Type B pancreatic cell (in vitro differentiated cells): ENCODE results near the gene E2F3. TPM values are rescaled to one million over a fixed set of nuclear protein-coding genes. Genes with fewer than 3 reads are reported as not detected.

Experiments
- DNase-seq: peaks from one replicate; pipeline ENCODE4 v3.0.0; 2021; ENCODE audit warnings: mixed read lengths; ENCODE audit not compliant: unreplicated experiment; ENCODE audit errors: extremely low spot score
- H3K27ac Mint-ChIP-seq: 2 replicates; pipeline ENCODE4 v1.8.0; 2021; ENCODE audit warnings: mild to moderate bottlenecking, mixed read lengths
- H3K27me3 Mint-ChIP-seq: 2 replicates; pipeline ENCODE4 v1.8.0; 2021; ENCODE audit warnings: mixed read lengths
- H3K36me3 Mint-ChIP-seq: 2 replicates; pipeline ENCODE4 v1.8.0; 2021; ENCODE audit warnings: mixed read lengths
- H3K4me1 Mint-ChIP-seq: one replicate; pipeline ENCODE4 v1.8.0; 2021; ENCODE audit warnings: mixed read lengths; ENCODE audit not compliant: unreplicated experiment
- H3K4me3 Mint-ChIP-seq: 2 replicates; pipeline ENCODE4 v1.8.0; 2021; ENCODE audit warnings: mild to moderate bottlenecking, mixed read lengths
- H3K9me3 Mint-ChIP-seq: 2 replicates; pipeline ENCODE4 v1.8.0; 2021; ENCODE audit warnings: mixed read lengths
- CTCF ChIP-seq: fragments of 200-600 bp; sonication (generic); conservative IDR thresholded peaks from 2 replicates; pipeline ENCODE4 v1.5.0; 2021; ENCODE audit warnings: antibody characterized with exemption, mild to moderate bottlenecking
- total RNA-seq: library from RNA; stranded (reverse); gene quantifications from 2 replicates; pipeline ENCODE4 v1.2.1, GENCODE V29; 2021; ENCODE audit warnings: low replicate concordance

The E2F3 gene
- total RNA-seq, 1 donor from 2014 or later = 21.0 TPM

GRCh38 chr6:20402092-20402341, 338 bp downstream of the E2F3 start:
- H3K4me3 Mint-ChIP-seq = peak overlapping the region; percentile 93
- peak; percentile 41 for TF ChIP-seq CTCF
- DNase-seq = no peak
- H3K4me1 Mint-ChIP-seq = peaks cover 16% of the 10 kb centered on the region
- peaks cover 5% of the 10 kb centered on the region for H3K36me3 Mint-ChIP-seq
- H3K27ac Mint-ChIP-seq = peak overlapping the region; percentile 95
- H3K9me3 Mint-ChIP-seq = no peaks in the 10 kb centered on the region
- H3K27me3 Mint-ChIP-seq = peaks cover under 1% of the 10 kb centered on the region

- peaks cover 9% of the 10 kb centered on the region for H3K36me3 Mint-ChIP-seq
- H3K27me3 Mint-ChIP-seq = no peaks in the 10 kb centered on the region
- H3K4me1 Mint-ChIP-seq = peaks cover 16% of the 10 kb centered on the region
- H3K4me3 Mint-ChIP-seq = peak overlapping the region; percentile 93
- no peaks in the 10 kb centered on the region for H3K9me3 Mint-ChIP-seq
- H3K27ac Mint-ChIP-seq = peak overlapping the region; percentile 95
- no peak for TF ChIP-seq CTCF
- DNase-seq = peak; percentile 73
Observed at GRCh38 chr6:20402342-20403069, 827 bp downstream of the E2F3 start.

- H3K27ac Mint-ChIP-seq = peak overlapping the region; percentile 97
- peaks cover 14% of the 10 kb centered on the region for H3K36me3 Mint-ChIP-seq
- peak; percentile 15 for TF ChIP-seq CTCF
- peak; percentile 86 for DNase-seq
- H3K27me3 Mint-ChIP-seq = no peaks in the 10 kb centered on the region
- peak overlapping the region; percentile 82 for H3K4me3 Mint-ChIP-seq
- H3K9me3 Mint-ChIP-seq = no peaks in the 10 kb centered on the region
- H3K4me1 Mint-ChIP-seq = peaks cover 16% of the 10 kb centered on the region
Observed at GRCh38 chr6:20403070-20403765, 1.5 kb downstream of the E2F3 start.

GRCh38 chr6:20403766-20404640, 2.3 kb downstream of the E2F3 start:
- peak overlapping the region; percentile 97 for H3K27ac Mint-ChIP-seq
- no peaks in the 10 kb centered on the region for H3K9me3 Mint-ChIP-seq
- peak; percentile 73 for DNase-seq

GRCh38 chr6:20404641-20405032, 3.0 kb downstream of the E2F3 start:
- H3K9me3 Mint-ChIP-seq = no peaks in the 10 kb centered on the region
- peak overlapping the region; percentile 97 for H3K27ac Mint-ChIP-seq
- H3K4me3 Mint-ChIP-seq = peak overlapping the region; percentile 94
- H3K4me1 Mint-ChIP-seq = peaks cover 16% of the 10 kb centered on the region
- TF ChIP-seq CTCF = peak; percentile 76
- DNase-seq = no peak
- no peaks in the 10 kb centered on the region for H3K27me3 Mint-ChIP-seq
- peaks cover 14% of the 10 kb centered on the region for H3K36me3 Mint-ChIP-seq

More at GRCh38 chr6:20403766-20404640, 2.3 kb downstream of the E2F3 start:
- no peak for TF ChIP-seq CTCF
- H3K4me1 Mint-ChIP-seq = peaks cover 16% of the 10 kb centered on the region
- H3K36me3 Mint-ChIP-seq = peaks cover 14% of the 10 kb centered on the region
- H3K27me3 Mint-ChIP-seq = no peaks in the 10 kb centered on the region
- peak overlapping the region; percentile 94 for H3K4me3 Mint-ChIP-seq
